NCI-H2227 treated with DMSO at 0.1 percent for 48 hours (cell line): ENCODE data around the gene SLC30A4.
A peak's percentile ranks its signal among the peaks of the same experiment; 100 is the strongest.
"Not testable (repeated sequence)": the region's sequence is repeated elsewhere in the genome, so short reads cannot be mapped to it uniquely, and the experiment has no call there.

Experiments used
- DNase-seq: peaks from one replicate; lab custom pipeline; 2025; lab: John Stamatoyannopoulos, UW

The SLC30A4 gene

DNA sequence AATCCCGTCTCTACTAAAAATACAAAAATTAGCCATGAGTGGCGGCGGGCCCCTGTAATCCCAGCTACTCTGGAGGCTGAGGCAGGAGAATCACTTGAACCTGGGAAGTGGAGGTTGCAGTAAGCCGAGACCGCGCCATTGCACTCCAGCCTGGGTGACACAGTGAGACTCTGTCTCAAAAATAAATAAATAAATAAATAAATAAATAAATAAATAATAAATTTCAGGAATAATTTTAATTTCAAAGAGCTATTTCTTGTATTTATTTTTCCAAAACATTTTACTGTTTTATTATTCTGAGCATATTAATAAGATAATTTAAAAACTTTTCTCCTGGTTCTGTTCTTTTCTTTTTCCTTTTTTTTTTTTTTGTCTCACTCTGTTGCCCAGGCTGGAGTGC lies 15.4 kb downstream of the SLC30A4 start:
- not testable (repeated sequence) for DNase-seq

DNA sequence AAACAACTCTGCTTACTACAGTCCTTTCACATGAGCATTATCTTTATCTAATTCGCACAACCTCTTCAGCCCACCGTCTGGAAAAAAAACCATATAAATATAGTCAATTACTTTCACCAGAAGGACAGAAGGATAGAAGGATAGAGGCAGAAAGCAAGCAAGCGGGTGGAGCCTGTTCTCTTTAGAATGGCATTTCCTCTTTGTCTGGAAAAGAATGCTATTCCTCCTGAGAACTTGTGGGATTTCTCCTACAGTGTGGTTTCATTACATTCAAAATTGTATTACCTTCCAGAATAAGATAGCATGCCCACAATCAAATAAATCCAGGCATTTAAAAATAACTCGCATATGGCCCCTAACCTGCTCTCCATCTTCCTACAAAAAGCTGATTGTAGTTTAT lies 23.1 kb downstream of the SLC30A4 start:
- no peak for DNase-seq

DNA sequence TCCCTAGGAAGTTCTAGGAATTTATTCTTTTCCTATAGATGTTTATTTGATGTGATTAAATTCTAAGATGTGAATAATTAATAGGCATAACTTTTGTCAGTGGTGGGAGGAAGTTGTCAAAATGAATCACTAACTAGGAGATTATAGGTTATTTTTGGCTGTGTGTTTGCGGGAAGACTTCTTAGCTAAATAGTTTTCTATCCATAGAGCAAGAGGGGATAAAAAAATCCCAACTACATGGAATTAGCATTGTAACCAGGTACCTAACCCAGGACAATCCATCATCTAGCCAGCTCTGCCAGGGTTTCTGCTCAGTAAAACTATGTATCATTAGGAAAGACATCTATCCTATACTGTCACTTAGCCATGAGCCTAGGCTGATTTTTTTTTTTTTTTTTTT lies 23.9 kb downstream of the SLC30A4 start:
- DNase-seq: no peak

DNA sequence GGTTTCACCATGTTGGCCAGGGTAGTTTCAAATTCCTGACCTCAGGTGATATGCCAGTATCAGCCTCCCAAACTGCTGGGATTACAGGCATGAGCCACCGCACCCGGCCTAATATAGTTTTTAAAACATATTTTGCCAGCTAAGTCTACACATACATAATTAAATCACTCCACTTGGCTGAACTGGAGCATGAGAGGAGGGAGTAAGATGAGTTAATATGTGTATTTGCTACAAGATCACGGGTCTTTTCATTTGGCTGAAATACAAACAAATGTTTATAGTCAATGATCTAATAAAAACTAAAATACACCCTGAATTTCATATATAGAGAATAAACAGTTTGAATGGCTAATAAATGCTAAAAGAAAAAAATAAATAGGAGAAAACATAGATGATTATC lies 25.3 kb downstream of the SLC30A4 start:
- DNase-seq: no peak

DNA sequence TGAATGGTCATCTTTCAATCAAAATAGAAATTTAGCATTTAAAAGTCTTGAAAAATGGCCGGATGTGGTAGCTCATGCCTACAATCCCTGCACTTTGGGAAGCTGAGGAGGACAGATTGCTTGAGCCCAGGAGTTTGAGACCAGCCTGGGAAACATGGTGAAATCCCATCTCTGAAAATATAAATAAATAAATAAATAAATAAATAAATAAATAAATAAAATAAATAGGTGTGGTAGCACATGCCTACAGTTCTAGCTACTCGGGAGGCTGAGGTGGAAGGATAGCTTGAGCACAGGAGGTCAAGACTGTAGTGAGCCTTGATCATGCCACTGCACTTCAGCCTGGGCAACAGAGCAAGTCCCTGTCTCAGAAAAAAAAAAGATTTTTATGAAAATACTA lies 25.9 kb downstream of the SLC30A4 start:
- DNase-seq: no peak

DNA sequence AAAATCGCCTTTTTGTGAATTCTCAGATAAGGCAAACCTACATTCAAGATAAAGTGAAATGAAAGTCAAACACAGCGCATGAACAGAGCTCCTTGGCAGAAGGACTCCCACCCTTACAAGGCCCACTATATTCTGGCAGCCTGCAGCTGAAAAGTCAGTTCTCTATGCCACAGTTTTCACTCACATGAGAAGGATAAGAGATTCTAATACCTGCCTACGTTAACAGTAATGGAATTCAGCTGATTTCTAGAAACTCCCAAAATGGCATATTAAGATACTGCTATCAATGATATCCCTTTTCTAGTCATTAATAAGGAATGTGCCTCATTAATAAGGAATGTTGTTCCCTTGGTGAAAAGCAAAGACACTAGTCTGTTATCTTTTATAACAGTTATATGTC lies 27.0 kb downstream of the SLC30A4 start:
- no peak for DNase-seq

DNA sequence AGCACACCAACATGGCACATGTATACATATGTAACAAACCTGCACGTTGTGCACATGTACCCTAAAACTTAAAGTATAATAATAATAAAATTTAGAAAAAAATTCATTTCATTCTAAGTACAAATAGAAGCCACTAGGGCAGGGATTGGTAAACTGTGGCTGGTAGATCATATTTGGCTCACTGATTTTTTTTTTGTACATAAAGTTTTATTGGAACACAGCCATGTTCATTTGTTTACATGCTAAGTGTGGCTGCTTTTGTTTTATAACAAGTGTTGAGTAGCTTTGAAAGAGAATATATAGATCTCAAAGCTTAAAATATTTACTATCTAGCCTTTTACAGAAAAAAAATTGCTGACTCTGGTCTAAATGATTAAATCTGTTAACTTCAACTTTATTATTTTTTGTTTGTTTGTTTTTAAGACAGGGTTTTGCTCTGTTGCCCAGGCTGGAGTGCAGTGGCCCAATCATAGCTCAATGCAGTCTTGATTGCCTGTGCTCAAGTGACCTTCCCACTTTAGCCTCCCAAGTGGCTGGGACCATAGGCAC lies 32.8 kb downstream of the SLC30A4 start:
- no peak for DNase-seq

DNA sequence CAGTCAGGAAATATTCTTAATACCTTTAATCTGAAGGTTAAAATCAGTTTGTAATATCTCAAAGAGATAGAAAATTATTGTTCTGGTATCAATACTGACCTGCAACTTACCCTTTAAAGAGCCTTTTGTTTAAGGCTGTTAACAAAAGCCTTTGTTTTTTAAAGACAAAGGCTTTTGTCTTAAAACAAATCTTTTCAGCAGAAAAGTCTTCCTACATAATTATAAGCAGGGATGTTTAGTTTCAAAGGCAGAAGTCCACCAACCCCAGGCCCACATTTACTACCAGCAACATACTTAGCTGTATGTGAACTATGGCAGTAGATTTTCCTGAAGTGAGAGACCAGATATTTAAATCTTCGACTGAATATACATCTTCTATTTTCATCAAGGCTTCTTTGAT lies 36.2 kb downstream of the SLC30A4 start:
- DNase-seq: no peak

DNA sequence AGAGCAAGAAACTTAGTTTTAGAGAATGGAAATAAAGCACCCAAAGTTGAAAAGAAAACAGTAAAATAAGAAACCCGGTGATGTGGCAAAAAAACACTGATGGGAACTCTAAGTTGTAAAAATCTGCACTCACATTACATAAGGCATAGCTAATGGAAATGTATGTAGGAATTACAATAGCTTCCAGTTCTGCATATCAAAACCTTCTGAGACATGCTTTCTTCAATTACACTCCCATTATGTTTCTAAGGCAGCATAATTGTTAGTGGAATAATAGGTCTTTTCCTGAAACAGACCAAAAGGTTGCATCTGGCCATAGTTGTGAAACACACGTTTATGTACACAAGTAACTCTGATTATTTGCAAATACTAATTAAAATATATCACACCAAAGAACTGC lies 41.4 kb downstream of the SLC30A4 start:
- no peak for DNase-seq

DNA sequence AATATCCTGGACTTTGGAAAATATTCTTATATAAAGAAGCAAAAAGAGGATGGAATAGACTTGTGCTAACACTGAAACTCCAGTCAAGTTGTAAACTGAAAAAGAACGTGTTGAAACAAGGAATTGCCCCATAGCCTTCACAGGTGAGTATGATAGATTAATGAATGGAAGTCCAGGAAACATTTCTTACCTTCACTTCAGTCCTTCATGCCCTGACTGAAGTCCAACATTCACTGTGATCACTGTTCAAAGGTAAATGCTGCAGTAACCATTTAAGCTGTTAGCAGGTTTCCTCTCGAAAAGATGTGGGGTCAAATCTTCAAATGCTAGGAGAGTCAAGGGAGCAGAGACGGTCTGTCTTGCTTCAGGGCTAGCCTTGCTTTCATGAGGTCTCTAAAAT lies 46.1 kb downstream of the SLC30A4 start:
- no peak for DNase-seq

DNA sequence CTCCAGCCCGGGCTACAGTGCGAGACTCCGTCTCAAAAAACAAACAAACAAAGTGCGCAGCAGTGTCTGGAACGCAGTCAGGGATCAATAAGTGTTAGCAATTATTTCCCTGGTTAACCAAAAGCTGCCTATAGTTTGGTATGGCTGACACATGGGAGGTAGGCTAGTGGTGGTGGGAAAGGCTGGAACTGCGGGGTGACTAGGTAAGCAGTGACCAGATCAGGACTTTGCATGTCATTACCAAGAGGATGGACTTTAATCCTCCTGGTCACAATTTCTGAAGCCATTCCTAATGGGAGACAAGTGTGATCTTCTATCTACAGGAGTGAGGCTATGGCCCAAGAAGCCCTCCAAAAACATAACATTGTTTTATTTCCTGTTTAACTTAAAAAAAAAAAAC lies 47.8 kb downstream of the SLC30A4 start:
- DNase-seq: no peak

DNA sequence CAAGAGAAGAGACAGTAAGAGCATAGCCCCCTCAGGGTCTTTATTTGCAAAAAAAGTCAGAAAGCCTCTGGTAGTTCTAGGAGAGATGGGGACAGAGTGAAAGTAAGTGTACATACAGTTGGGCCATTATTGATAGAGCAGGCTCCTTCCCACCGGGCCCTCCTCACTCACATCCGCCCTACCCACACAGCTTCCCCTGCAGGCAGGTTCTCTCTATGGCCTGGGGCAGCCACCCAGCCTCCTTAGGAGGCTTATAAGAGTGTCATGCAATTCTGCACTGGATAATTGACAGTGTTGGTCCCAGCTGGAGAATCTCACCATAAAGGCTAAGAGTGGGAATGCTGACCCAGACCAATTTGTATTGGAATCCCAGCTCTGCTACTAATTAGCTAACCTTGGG lies 49.5 kb downstream of the SLC30A4 start:
- DNase-seq: no peak

DNA sequence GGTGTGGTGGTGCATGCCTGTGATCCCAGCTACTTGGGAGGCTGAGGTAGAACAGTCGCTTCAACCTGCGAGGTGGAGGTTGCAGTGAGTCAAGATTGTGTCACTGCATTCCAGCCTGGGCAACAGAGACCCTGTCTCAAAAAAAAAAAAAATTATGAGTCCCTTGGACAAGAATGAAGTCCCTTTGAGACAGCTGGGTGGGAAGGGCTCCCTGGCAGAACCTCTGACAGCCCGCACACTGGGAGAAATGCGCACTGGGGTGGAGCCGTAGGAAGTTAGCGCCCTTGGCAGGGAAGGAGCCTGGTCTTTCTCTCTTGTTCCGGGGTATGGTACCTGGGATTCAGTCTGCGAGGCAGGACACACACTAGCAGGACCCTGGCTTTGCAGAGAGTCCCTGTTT lies 51.4 kb downstream of the SLC30A4 start:
- no peak for DNase-seq

DNA sequence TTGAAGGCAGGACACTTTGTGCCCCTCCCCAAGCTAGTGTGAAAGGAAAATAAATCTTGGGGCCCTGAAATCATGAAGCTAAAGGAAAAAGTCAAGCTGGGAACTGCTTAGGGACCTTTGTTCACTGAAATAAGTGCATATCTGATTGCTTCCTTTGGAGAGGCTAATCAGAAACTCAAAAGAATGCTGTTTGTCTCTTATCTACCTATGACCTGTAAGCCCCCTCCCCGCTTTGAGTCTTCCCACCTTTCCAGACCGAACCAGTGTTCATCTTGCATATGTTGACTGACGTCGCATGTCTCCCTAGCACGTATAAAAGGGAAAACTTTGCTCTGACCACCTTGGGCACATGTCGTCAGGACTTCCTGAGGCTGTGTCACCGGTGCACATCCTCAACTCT lies 53.1 kb downstream of the SLC30A4 start:
- DNase-seq: no peak

DNA sequence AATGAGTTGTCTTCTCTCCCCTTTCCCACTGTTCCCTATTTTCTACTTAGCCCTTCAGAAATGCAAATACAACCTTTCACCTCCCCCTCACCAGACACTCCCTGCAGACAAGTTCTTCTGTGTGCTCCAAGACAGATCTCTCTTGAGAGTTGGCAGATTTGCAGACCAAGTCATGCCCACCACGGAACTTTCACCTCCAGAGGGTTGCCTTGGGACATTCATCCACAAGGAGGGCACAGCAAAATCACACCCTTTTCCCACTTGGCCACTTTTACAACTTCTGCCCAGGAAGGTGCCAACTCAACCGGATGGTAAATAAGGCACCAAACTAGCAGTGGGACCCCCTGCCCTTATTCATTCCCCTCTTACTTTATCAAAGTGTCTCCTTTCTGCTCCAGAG lies 53.5 kb downstream of the SLC30A4 start:
- no peak for DNase-seq

DNA sequence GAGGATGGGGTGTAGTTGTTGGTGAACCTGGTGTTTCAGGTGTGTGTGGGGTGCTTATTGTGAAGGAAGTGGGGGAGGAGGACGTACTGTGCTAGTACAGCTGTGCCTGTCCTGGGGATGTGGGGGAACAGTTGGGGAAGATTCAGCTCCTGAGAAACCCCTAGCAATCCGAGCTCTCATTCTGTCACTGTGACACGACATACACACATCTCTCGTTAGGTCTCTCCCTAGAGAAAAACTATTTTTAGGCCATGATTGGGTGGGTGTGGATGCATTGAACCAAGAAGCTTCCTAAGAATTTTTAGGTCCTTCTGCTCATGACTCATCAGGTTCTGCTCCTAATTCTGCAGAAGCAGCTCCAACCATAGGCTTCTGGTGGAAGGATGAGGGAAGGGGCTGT lies 54.3 kb downstream of the SLC30A4 start:
- DNase-seq: no peak

DNA sequence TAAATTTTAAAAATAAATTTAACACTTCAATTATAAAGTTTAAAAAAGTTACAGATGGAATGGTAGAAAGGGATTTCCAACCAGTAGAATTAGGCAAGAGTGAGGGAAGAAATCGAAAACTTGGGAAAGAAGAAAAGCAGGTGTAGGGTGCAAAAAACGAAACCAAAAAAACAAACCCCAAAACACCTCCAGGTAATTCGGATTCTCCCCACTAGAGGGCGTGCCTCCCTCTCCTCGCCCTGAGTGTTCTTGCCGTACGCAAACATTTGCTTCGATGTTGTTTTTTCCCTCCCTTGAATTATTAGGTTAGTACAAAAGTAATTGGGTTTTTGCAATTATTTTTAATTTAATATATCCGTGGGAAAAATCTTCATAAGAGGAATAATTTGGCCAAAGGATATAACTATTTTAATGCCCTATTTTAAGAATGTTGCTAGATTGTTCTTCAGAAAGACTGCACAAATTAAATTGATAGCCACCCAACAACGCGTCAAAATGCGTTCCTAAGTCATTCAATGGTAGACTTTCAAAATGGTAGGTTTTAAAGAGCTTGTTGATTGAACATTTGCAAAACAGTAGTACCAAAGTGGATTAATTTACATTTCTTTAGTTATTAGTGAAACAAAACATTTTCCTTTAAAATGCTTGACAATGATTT lies 63.7 kb downstream of the SLC30A4 start:
- peak; percentile 48 for DNase-seq

DNA sequence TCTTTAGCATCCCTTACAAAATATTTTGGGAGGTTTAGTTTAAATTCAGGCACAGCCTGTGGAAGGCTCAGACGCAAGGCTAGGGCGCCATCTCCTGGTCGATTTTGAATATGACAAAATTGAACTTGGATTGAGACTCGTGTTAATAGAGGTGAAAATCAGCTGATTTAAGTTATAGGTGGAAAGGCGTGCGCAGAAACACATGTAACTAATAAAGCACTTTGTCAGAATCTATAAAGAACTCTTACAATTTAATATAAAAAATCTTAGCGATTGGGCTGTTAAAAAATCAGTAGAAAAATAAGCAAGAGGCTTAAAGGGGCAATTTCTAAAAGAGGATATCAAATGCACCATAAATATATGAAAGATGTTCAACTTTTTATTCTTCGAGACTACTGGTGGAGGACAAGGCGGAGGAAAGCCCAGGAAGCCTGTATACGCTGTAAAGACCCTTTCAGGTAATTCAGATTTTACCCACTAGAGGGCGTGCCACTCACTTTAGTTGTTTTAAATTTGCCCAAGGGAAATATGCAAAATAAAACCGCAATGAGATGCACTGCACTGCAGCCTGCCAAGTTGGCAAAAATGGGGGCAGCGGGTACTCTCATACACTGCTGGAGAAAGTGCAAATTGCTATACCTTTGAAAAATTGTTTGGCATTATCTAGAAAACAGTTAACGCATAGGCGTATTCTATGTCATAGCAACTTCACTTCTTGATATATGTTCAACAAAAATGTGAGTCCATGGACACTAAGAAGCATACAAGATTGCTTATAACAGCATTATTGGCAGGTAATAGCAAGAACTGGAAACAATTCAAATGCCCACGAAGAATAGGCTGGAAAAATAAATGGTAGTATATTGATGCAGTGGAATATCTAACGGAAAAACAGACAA lies 64.7 kb downstream of the SLC30A4 start:
- peak; percentile 82 for DNase-seq

DNA sequence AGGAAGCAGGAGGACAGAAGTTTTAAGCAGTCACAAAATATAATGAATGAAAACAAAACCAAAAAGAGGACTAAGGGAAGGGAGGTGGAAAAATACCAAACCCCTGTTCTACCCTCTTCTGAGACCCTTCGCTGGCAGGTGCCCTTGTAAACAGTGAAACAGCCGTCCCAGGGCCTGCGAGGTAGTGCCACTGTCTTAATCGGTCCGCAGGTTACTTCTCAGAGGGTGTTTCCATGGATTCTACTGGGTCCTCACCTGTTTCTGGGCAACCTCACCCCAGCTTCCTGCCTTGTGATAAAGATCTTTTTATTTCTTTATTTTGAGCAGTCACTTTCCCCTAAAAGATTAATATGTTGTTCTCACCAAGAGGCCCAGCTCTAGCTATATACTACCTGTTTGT lies 65.3 kb downstream of the SLC30A4 start:
- DNase-seq: no peak

DNA sequence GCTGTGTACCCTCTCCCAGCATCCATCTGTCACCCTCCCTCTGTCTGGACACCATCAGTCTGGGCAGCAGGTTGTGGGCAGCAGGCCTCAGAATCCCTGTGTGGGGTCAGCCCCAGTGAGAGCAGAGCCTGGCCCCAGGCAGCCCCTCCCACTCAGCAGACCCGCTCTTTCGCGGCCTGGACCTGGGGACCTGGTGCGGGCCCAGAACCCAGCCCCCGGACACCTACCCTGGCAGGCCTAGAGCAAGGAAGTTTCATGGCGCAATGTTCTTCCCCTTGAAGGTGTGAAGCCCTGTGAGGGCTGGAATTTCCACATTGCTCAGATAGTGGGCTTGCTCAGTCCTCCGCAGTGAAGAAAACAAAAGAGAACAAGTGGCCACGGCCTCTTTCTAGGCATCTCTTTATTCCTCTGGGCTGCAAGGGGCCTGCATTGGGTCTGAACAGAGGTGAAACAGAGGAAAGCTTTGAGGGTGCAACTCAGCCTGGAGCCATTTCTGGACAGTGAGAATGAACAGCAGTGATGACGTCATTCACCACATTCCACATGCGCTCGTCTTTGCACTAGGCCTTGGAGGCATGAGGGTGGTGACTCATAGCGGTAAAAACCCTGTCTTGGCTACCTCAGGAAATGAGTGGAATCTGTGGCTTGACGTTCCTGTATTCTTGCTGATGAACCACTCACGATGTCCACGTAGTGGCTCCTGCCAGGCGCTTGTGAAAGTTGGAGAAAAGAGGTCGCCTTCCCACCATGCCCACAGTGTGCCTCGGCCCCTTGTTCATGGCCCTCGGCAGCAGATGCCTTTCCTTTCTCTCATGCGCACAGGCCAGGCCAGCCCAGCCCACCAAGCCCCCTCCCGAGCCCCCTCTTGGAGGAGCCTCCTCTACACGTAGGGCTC lies 66.1 kb downstream of the SLC30A4 start:
- no peak for DNase-seq

DNA sequence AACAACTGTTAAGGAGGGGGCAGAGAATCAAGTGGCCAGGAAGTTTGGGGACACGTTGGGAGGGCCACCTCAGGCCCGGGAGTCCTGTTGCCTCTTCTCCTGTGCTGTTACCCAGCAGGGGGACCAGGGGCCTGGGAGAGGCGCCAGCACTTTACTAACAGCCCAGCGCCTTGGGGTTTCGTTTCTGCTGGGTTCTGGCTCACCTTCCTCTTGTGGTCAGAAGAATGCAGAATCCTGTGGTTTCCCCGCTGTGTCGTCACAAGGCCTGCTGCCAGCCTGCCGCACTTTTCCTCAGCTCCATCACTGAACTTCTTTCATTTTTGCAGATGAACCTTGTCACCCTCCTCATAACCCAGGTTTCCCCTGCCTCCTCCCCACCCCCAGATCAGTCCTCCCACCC lies 67.7 kb downstream of the SLC30A4 start:
- no peak for DNase-seq

DNA sequence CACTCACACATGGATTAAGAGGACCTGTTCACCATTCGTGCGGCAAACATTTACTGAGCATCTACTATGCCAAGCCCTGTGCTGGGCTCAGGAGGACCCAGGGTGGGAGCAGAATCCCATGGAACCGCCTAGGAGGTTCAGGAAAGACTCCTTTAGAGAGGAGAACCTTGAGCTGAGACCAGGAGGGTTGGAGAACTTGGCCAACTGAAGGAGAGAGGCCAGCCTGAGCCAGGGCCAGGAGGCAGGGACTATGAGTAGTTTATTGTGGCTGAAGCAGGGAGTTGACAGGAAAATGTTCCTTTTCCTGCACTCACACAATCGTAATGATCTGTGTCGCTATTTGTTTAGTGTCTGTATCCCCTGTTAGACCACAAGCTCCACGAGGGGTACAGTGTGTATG lies 71.3 kb downstream of the SLC30A4 start:
- DNase-seq: no peak
